NK-92 (cell line): ENCODE data around the gene OARD1.

Source experiments
- DNase-seq: peaks from one replicate; lab custom pipeline; 2025; ENCODE audit not compliant: unreplicated experiment; lab: John Stamatoyannopoulos, UW

OARD1 gene

GRCh38 chr6:41075651-41076626 lies 3.8 kb upstream of the OARD1 start:
- no peak for DNase-seq

- DNase-seq, result no peak
These were observed 2.7 kb upstream of the OARD1 start for GRCh38 chr6:41074692-41075436.

- DNase-seq, result no peak
These were observed 2.0 kb upstream of the OARD1 start for GRCh38 chr6:41073968-41074691.

GRCh38 chr6:41073203-41073967 lies 1.2 kb upstream of the OARD1 start:
- DNase-seq, result no peak

GRCh38 chr6:41072836-41073202 lies 663 bp upstream of the OARD1 start, which contains the start of gene NFYA:
Gene NFYA (plus strand): TSS chr6:41072974. CDS start chr6:41079090, 6,116 bp downstream.
- DNase-seq, result no peak

- no peak for DNase-seq
These were observed 644 bp downstream of the OARD1 start for GRCh38 chr6:41071501-41071922.

GRCh38 chr6:41066867-41067304 lies 5.3 kb downstream of the OARD1 start:
- DNase-seq, result no peak

- no peak for DNase-seq
These were observed 6.6 kb downstream of the OARD1 start for GRCh38 chr6:41065550-41066026.

GRCh38 chr6:41064841-41065240 lies 7.3 kb downstream of the OARD1 start:
- DNase-seq, result no peak

GRCh38 chr6:41063884-41064285 lies 8.3 kb downstream of the OARD1 start:
- no peak for DNase-seq

GRCh38 chr6:41062056-41062455 lies 10.1 kb downstream of the OARD1 start:
- DNase-seq, result no peak

- no peak for DNase-seq
These were observed 10.9 kb downstream of the OARD1 start for GRCh38 chr6:41061196-41061726.

- no peak for DNase-seq
These were observed 12.6 kb downstream of the OARD1 start for GRCh38 chr6:41059556-41059955.

GRCh38 chr6:41058783-41059181 lies 13.4 kb downstream of the OARD1 start:
- no peak for DNase-seq

- DNase-seq, result no peak
These were observed 15.2 kb downstream of the OARD1 start for GRCh38 chr6:41056768-41057490.

- no peak for DNase-seq
These were observed 17.0 kb downstream of the OARD1 start for GRCh38 chr6:41055149-41055548.

- DNase-seq, result no peak
These were observed 17.6 kb downstream of the OARD1 start for GRCh38 chr6:41054511-41054910.

GRCh38 chr6:41053041-41053440 lies 19.1 kb downstream of the OARD1 start, which contains the start of gene APOBEC2:
Gene APOBEC2 (plus strand): TSS chr6:41053202. CDS start chr6:41053348, 146 bp downstream.
- DNase-seq, result no peak

GRCh38 chr6:41051873-41052272 lies 20.3 kb downstream of the OARD1 start:
- DNase-seq, result no peak
